Prostate gland (tissue), 2 donors: Measurements from ENCODE around the gene ZNF212. TPM values are rescaled to one million over a fixed set of nuclear protein-coding genes. Genes with fewer than 3 reads are reported as not detected.

ENCODE experiments used
- DNase-seq: peaks from one replicate; pipeline ENCODE4 v3.0.0-alpha.2; 2019; ENCODE audit warnings: low spot score
- H3K27ac ChIP-seq, 2 donors: fragments of 200-600 bp; sonication (generic); 2 replicates each; pipeline ENCODE4 v1.5.1; 2017 to 2019
- H3K27me3 ChIP-seq: fragments of 200-600 bp; sonication (generic); replicated peaks from 2 replicates; pipeline ENCODE4 v1.5.1; 2019; ENCODE audit not compliant: insufficient read depth
- H3K36me3 ChIP-seq, 2 donors: fragments of 200-600 bp; sonication (generic); 1 replicate in 1 of 2; 2 replicates in 1 of 2; pipeline versions ENCODE4 v1.5.1 to v1.8.1; 2017 to 2019
- H3K4me1 ChIP-seq: fragments of 200-600 bp; sonication (generic); replicated peaks from 2 replicates; pipeline ENCODE4 v1.5.1; 2019
- H3K4me3 ChIP-seq, 2 donors: fragments of 200-600 bp; sonication (generic); 2 replicates each; pipeline ENCODE4 v1.5.1; 2017 to 2019
- H3K9me3 ChIP-seq: fragments of 200-600 bp; sonication (generic); 2 replicates; pipeline ENCODE4 v1.5.1; 2017
- CTCF ChIP-seq, 4 experiments: fragments of 200-600 bp in 2 of 4; fragments of 450-650 bp in 2 of 4; sonication (generic) in 2 of 4; IDR thresholded peaks; 1 replicate in 3 of 4; 2 replicates in 1 of 4; pipeline ENCODE4 v1.5.1; 2016 to 2019; ENCODE audit warnings: antibody characterized with exemption in 4 of 4, mild to moderate bottlenecking in 2 of 4, moderate library complexity in 2 of 4
- POLR2A ChIP-seq: fragments of 450-650 bp; IDR thresholded peaks from one replicate; pipeline ENCODE4 v1.6.1; 2016; ENCODE audit warnings: antibody characterized with exemption, mild to moderate bottlenecking
- POLR2AphosphoS5 ChIP-seq: sonication (generic); formaldehyde crosslinking; IDR thresholded peaks from one replicate; pipeline ENCODE4 v1.6.1; 2017; ENCODE audit warnings: antibody characterized with exemption
- WGBS: methylation state at CpG from one replicate; pipeline ENCODE4 v1.1.5; 2018; 5-methylcytosine and 5-hydroxymethylcytosine counted together
- intact Hi-C: fragments of 100-400 bp; cut with DNase I; formaldehyde crosslinking; loops from one replicate; pipeline ENCODE4 v1.14.2; 2022
- total RNA-seq, 2 donors: library from RNA; depleted of rRNA; stranded (reverse); fragments of >200 nt; gene quantifications; one replicate each; pipeline ENCODE4 v1.1.0, GENCODE V29; 2016

ZNF212 gene
- total RNA-seq, 2 donors from 2014 or later = 8.9 to 15.9 TPM

- 93% methylated on average over 56 of the region's 59 CpGs for WGBS
- no peak for DNase-seq
- TF ChIP-seq CTCF (IDR thresholded peaks at IDR 0.05) (no peak), POLR2AphosphoS5 (no peak), POLR2A (no peak)
- no peaks in the 10 kb centered on the region for H3K27me3 ChIP-seq
- H3K4me3 ChIP-seq = no peak overlapping the region
- H3K36me3 ChIP-seq = peaks cover 0 to 14% of the 10 kb centered on the region in 2 donors
- no peak overlapping the region for H3K27ac ChIP-seq
- H3K9me3 ChIP-seq = no peaks in the 10 kb centered on the region
- intact Hi-C loops = no loop called here
- H3K4me1 ChIP-seq = no peaks in the 10 kb centered on the region
Measured at GRCh38 chr7:149281508-149282330, 42.3 kb downstream of the ZNF212 start.

GRCh38 chr7:149282331-149282655, 42.8 kb downstream of the ZNF212 start:
- Histone ChIP-seq H3K27me3 (no peaks in the 10 kb centered on the region), H3K4me3 (no peak overlapping the region), H3K9me3 (no peaks in the 10 kb centered on the region), H3K27ac (no peak overlapping the region), H3K4me1 (no peaks in the 10 kb centered on the region), H3K36me3 (peaks cover 0 to 14% of the 10 kb centered on the region in 2 donors)
- WGBS = 86% methylated on average over 5 of the region's 5 CpGs
- no peak for DNase-seq
- intact Hi-C loops = no loop called here
- no peak for TF ChIP-seq POLR2A
- no peak for TF ChIP-seq POLR2AphosphoS5
- TF ChIP-seq CTCF (IDR thresholded peaks at IDR 0.05) = no peak

GRCh38 chr7:149283321-149283720, 43.9 kb downstream of the ZNF212 start:
- no peak overlapping the region for H3K27ac ChIP-seq
- no peaks in the 10 kb centered on the region for H3K9me3 ChIP-seq
- H3K4me3 ChIP-seq = no peak overlapping the region
- intact Hi-C loops = no loop called here
- H3K27me3 ChIP-seq = no peaks in the 10 kb centered on the region
- H3K36me3 ChIP-seq = peaks cover 0 to 10% of the 10 kb centered on the region in 2 donors
- no peaks in the 10 kb centered on the region for H3K4me1 ChIP-seq
- DNase-seq = no peak
- TF ChIP-seq CTCF (IDR thresholded peaks at IDR 0.05) (no peak), POLR2AphosphoS5 (no peak), POLR2A (no peak)
- 76% methylated on average over 3 of the region's 3 CpGs for WGBS

- no peak for TF ChIP-seq CTCF (IDR thresholded peaks at IDR 0.05)
- H3K9me3 ChIP-seq = no peaks in the 10 kb centered on the region
- no peaks in the 10 kb centered on the region for H3K36me3 ChIP-seq
- DNase-seq = no peak
- H3K27ac ChIP-seq = no peak overlapping the region
- no peaks in the 10 kb centered on the region for H3K27me3 ChIP-seq
- H3K4me3 ChIP-seq = no peak overlapping the region
- no peaks in the 10 kb centered on the region for H3K4me1 ChIP-seq
- intact Hi-C loops = no loop called here
- WGBS = 50% methylated on average over 3 of the region's 3 CpGs
Measured at GRCh38 chr7:149284343-149284742, 44.9 kb downstream of the ZNF212 start.
